GM12878 (cell line): ENCODE measurements around the gene SPATC1L. TPM values are rescaled to one million over a fixed set of nuclear protein-coding genes. Genes with fewer than 3 reads are reported as not detected.

Experiments used
- ATAC-seq: fragments of 200-7000 bp; cut with Tn5 transposase; 3 replicates; pipeline ENCODE4 v1.9.1; 2020; ENCODE audit warnings: mild to moderate bottlenecking, moderate library complexity
- BruUV-seq: library from RNA; stranded (reverse); fragments of 400-500 nt; replicated peaks from 2 replicates; lab custom pipeline; 2021; lab: Mats Ljungman, UMichigan
- CTCF ChIA-PET: fragments of 300-600 bp; sonication (Branson Sonifier 250); formaldehyde crosslinking; extraction: SDS; loops from one replicate; lab custom pipeline; 2021; ENCODE audit warnings: inconsistent platforms; lab: Yijun Ruan, JAX
- POLR2A ChIA-PET: fragments of 350-600 bp; formaldehyde crosslinking; extraction: SDS; loops from one replicate; lab custom pipeline; 2021; ENCODE audit warnings: inconsistent platforms; lab: Charles Lee
- RAD21 ChIA-PET: fragments of 300-600 bp; sonication (Branson Sonifier 250); formaldehyde crosslinking; loops from one replicate; lab custom pipeline; 2023; ENCODE audit warnings: antibody characterized with exemption; ENCODE audit not compliant: unreplicated experiment; lab: Charles Lee
- SMC1A ChIA-PET: fragments of 300-600 bp; sonication (Branson Sonifier 250); formaldehyde crosslinking; loops from one replicate; lab custom pipeline; 2023; ENCODE audit not compliant: unreplicated experiment, uncharacterized antibody; lab: Charles Lee
- DNase-seq: peaks from one replicate; pipeline ENCODE4 v3.0.0-alpha.2; 2011; ENCODE audit warnings: low read depth, low spot score
- FAIRE-seq: peaks from 3 replicates; lab custom pipeline; 2011; peaks lifted over from hg19 to GRCh38; lab: Jason Lieb, UNC
- H2AFZ ChIP-seq: 2 replicates; pipeline ENCODE4 v1.6.0; 2011; ENCODE audit warnings: low read depth, low read length, control low read depth; ENCODE audit not compliant: control insufficient read depth
- H3K27ac ChIP-seq: 2 replicates; pipeline ENCODE4 v1.5.1; 2011; ENCODE audit warnings: control low read depth; ENCODE audit not compliant: control insufficient read depth, insufficient read depth
- H3K27me3 ChIP-seq, 2 experiments: replicated peaks in 1 of 2; 2 replicates each; pipeline versions ENCODE4 v1.6.0 to v1.6.1; 2011; ENCODE audit warnings: low read length in 1 of 2; ENCODE audit not compliant: control insufficient read depth in 2 of 2, insufficient read depth in 2 of 2
- H3K36me3 ChIP-seq, 2 experiments: 2 replicates each; pipeline ENCODE4 v1.5.1; 2011; ENCODE audit warnings: low read length in 1 of 2; ENCODE audit not compliant: control insufficient read depth in 2 of 2, insufficient read depth in 2 of 2
- H3K4me1 ChIP-seq: 2 replicates; pipeline ENCODE4 v1.6.1; 2011; ENCODE audit warnings: mild to moderate bottlenecking, low read length, moderate library complexity, mixed read lengths; ENCODE audit not compliant: control insufficient read depth, insufficient read depth
- H3K4me2 ChIP-seq: 2 replicates; pipeline ENCODE4 v1.6.0; 2011; ENCODE audit warnings: control low read depth; ENCODE audit not compliant: control insufficient read depth, insufficient read depth
- H3K4me3 ChIP-seq: fragments of 200-600 bp; sonication (generic); 2 replicates; pipeline ENCODE4 v1.5.1; 2016
- H3K79me2 ChIP-seq: 2 replicates; pipeline ENCODE4 v1.6.0; 2011; ENCODE audit warnings: low read length; ENCODE audit not compliant: control insufficient read depth, insufficient read depth
- H3K9ac ChIP-seq: 2 replicates; pipeline ENCODE4 v1.8.0; 2011; ENCODE audit warnings: low read length, control low read depth, mixed read lengths; ENCODE audit not compliant: control insufficient read depth, insufficient read depth
- H3K9me3 ChIP-seq: replicated peaks from 3 replicates; pipeline ENCODE4 v1.5.1; 2011; ENCODE audit warnings: mild to moderate bottlenecking, low read length; ENCODE audit not compliant: control insufficient read depth, insufficient read depth
- H4K20me1 ChIP-seq: 2 replicates; pipeline ENCODE4 v1.6.0; 2011; ENCODE audit not compliant: control insufficient read depth, insufficient read depth
- CEBPB ChIP-seq, 2 experiments: fragments of 150-350 bp in 1 of 2; IDR thresholded peaks; 2 replicates each; pipeline ENCODE4 v1.6.1; 2012 to 2014; ENCODE audit warnings: low read depth in 2 of 2, low read length in 2 of 2, borderline replicate concordance in 1 of 2, inconsistent platforms in 1 of 2
- ETV6 ChIP-seq, 2 experiments: fragments of 450-650 bp in 1 of 2; IDR thresholded peaks in 1 of 2; conservative IDR thresholded peaks in 1 of 2; 2 replicates each; pipeline ENCODE4 v1.6.1; 2014; ENCODE audit warnings: antibody characterized with exemption in 1 of 2, borderline replicate concordance in 1 of 2, low read depth in 1 of 2, mild to moderate bottlenecking in 1 of 2, moderate library complexity in 1 of 2
- IRF3 ChIP-seq: fragments of 450-650 bp; IDR thresholded peaks from 2 replicates; pipeline ENCODE4 v1.6.1; 2014; ENCODE audit warnings: mild to moderate bottlenecking
- PAX5 ChIP-seq: IDR thresholded peaks from 2 replicates; pipeline ENCODE4 v1.6.1; 2011; ENCODE audit warnings: low read depth, low read length, borderline replicate concordance
- SKIL ChIP-seq: fragments of 450-650 bp; IDR thresholded peaks from 2 replicates; pipeline ENCODE4 v1.6.1; 2017; ENCODE audit warnings: mild to moderate bottlenecking, low read depth, inconsistent platforms; ENCODE audit not compliant: poor library complexity, severe bottlenecking
- ZBTB33 ChIP-seq: fragments of 450-650 bp; IDR thresholded peaks from 2 replicates; pipeline ENCODE4 v1.6.1; 2017; ENCODE audit warnings: mild to moderate bottlenecking
- WGBS: methylation state at CpG from one replicate; pipeline ENCODE4 v1.1.6; 2016; ENCODE audit warnings: low lambda C conversion rate; ENCODE audit not compliant: insufficient replicate concordance, insufficient coverage; ENCODE audit errors: missing lambda C conversion rate; 5-methylcytosine and 5-hydroxymethylcytosine counted together
- in situ Hi-C: fragments of 300-500 bp; cut with MboI; formaldehyde crosslinking; loops from 9 replicates; pipeline ENCODE4 v1.14.3; 2018; ENCODE audit warnings: mixed read lengths
- intact Hi-C: fragments of 100-400 bp; cut with micrococcal nuclease; formaldehyde crosslinking; loops from one replicate; pipeline ENCODE4 v1.14.2; 2022; ENCODE audit not compliant: unreplicated experiment
- polyA plus RNA-seq, 11 experiments: library from polyadenylated mRNA; depleted of rRNA in 4 of 11; unstranded in 6 of 11; stranded (reverse) in 5 of 11; fragments of >200 nt; fragmentation: Nextera tagmentation in 4 of 11; fragmentation: Illumina TruSeq in 1 of 11; extraction: Ambion mirVana in 4 of 11; extraction: Trizol in 1 of 11; gene quantifications; 1 replicate in 1 of 11; 2 replicates in 10 of 11; pipeline versions ENCODE4 v1.2.1 to v1.2.3, GENCODE V29; 2011 to 2016; ENCODE audit warnings: inconsistent platforms in 2 of 11, missing spikeins in 2 of 11, low read depth in 1 of 11
- total RNA-seq, 4 experiments: library from RNA; depleted of rRNA in 3 of 4; stranded (reverse); fragments of >200 nt in 3 of 4; fragmentation: Illumina TruSeq in 1 of 4; extraction: Trizol in 1 of 4; gene quantifications; 2 replicates each; pipeline versions ENCODE4 v1.2.1 to v1.2.3, GENCODE V29; 2013 to 2021

SPATC1L gene
- total and polyA plus RNA-seq, 10 of the 15 experiments (the other 5 are each of a cell fraction or from before 2014, with no cell fraction given): 1.4 to 16.0 (median 7.0) TPM; not detected in 2

GRCh38 chr21:46217511-46218196 is 33.4 kb upstream of the SPATC1L start:
- Histone ChIP-seq H3K27ac (peak overlapping the region; percentile 33; the same call in 1 of the 2 replicates), H4K20me1 (no peaks in the 10 kb centered on the region), H3K79me2 (no peaks in the 10 kb centered on the region; the same call in none of the 2 replicates), H3K9ac (no peak overlapping the region), H3K4me3 (no peak overlapping the region), H3K9me3 (no peaks in the 10 kb centered on the region), H2AFZ (no peak overlapping the region), H3K27me3 (no peaks in the 10 kb centered on the region), H3K36me3 (peaks cover 2 to 6% of the 10 kb centered on the region in 2 experiments; a peak in 3 of 4 replicates), H3K4me2 (0 out of 2 replicates have a peak overlapping the region, but pooled peaks have one; percentile 3), H3K4me1 (peaks cover 5% of the 10 kb centered on the region; the same call in 1 of the 2 replicates)
- ATAC-seq (no peak), FAIRE-seq (no peak), DNase-seq (no peak)
- POLR2A ChIA-PET: interaction anchor here (0.6 kb wide), 1 partner anchor 74 kb away, joined by 3 read pairs; no protein-coding TSS in a partner anchor
- intact Hi-C loops: no loop called here
- CTCF ChIA-PET: no interaction called here
- SMC1A ChIA-PET: no interaction called here
- in situ Hi-C loops: no loop called here
- BruUV-seq: no TSS peak
- RAD21 ChIA-PET: interaction anchor here (1.1 kb wide), 1 partner anchor 36 kb away, joined by 3 read pairs; no protein-coding TSS in a partner anchor
- TF ChIP-seq ZBTB33 (no peak), SKIL (no peak), IRF3 (no peak), PAX5 (no peak), ETV6 (conservative IDR thresholded peaks at IDR 0.05 in 1 of 2, IDR thresholded peaks at IDR 0.05 in 1 of 2; ENCODE audit: borderline replicate concordance in 1 of 2, low read depth in 1 of 2) (no peak), CEBPB (IDR thresholded peaks at IDR 0.05; ENCODE audit: borderline replicate concordance in 1 of 2, low read depth in 2 of 2, low read length in 2 of 2) (no peak)
- WGBS: 88% methylated on average over 22 of the region's 22 CpGs
